Caco-2 (cell line): ENCODE measurements around the gene TIGD1. TPM values are rescaled to one million over a fixed set of nuclear protein-coding genes. Genes with fewer than 3 reads are reported as not detected.

Source experiments
- BruUV-seq: library from RNA; stranded (reverse); fragments of 400-500 nt; replicated peaks from 2 replicates; lab custom pipeline; 2021; lab: Mats Ljungman, UMichigan
- CTCF ChIA-PET: fragments of 300-600 bp; sonication (Branson Sonifier 250); formaldehyde crosslinking; loops from one replicate; lab custom pipeline; 2022; ENCODE audit warnings: antibody characterized with exemption; lab: Charles Lee
- POLR2A ChIA-PET: fragments of 300-600 bp; sonication (Branson Sonifier 250); formaldehyde crosslinking; loops from one replicate; lab custom pipeline; 2022; ENCODE audit warnings: antibody characterized with exemption; lab: Charles Lee
- DNase-seq, 2 experiments: peaks; one replicate each; pipeline versions ENCODE4 v3.0.0 to v3.0.0-alpha.2; 2020 to 2022
- H3K27me3 ChIP-seq: replicated peaks from 2 replicates; pipeline ENCODE4 v1.6.0; 2011; ENCODE audit warnings: low read length; ENCODE audit not compliant: control insufficient read depth, insufficient read depth
- H3K36me3 ChIP-seq: 2 replicates; pipeline ENCODE4 v1.5.1; 2011; ENCODE audit warnings: low read length; ENCODE audit not compliant: control insufficient read depth, insufficient read depth
- H3K4me1 ChIP-seq: fragments of 250-450 bp; sonication (Bioruptor Pico); 2 replicates; pipeline ENCODE4 v1.5.1; 2020; ENCODE audit warnings: mild to moderate bottlenecking
- H3K4me3 ChIP-seq: 2 replicates; pipeline ENCODE4 v1.5.1; 2011; ENCODE audit warnings: low read depth, mild to moderate bottlenecking, control low read depth, low read length
- H3K9me3 ChIP-seq: fragments of 250-450 bp; sonication (Bioruptor Pico); 2 replicates; pipeline ENCODE4 v1.5.1; 2020; ENCODE audit warnings: mild to moderate bottlenecking, moderate library complexity
- H3K27ac Mint-ChIP-seq: one replicate; pipeline ENCODE4 v1.8.0; 2022; ENCODE audit warnings: mixed read lengths; ENCODE audit not compliant: unreplicated experiment
- H3K27me3 Mint-ChIP-seq: one replicate; pipeline ENCODE4 v1.8.0; 2022; ENCODE audit warnings: mixed read lengths; ENCODE audit not compliant: insufficient read depth, unreplicated experiment
- H3K36me3 Mint-ChIP-seq: one replicate; pipeline ENCODE4 v1.8.0; 2022; ENCODE audit warnings: mild to moderate bottlenecking, mixed read lengths; ENCODE audit not compliant: insufficient read depth, unreplicated experiment
- H3K4me1 Mint-ChIP-seq: one replicate; pipeline ENCODE4 v1.8.0; 2022; ENCODE audit warnings: low read depth, mixed read lengths; ENCODE audit not compliant: unreplicated experiment
- H3K4me3 Mint-ChIP-seq: one replicate; pipeline ENCODE4 v1.8.0; 2022; ENCODE audit warnings: mild to moderate bottlenecking, moderate library complexity, mixed read lengths; ENCODE audit not compliant: unreplicated experiment
- H3K9me3 Mint-ChIP-seq: one replicate; pipeline ENCODE4 v1.8.0; 2022; ENCODE audit warnings: mixed read lengths; ENCODE audit not compliant: unreplicated experiment
- CTCF ChIP-seq, 2 experiments: fragments of 200-600 bp in 1 of 2; IDR thresholded peaks; 1 replicate in 1 of 2; 2 replicates in 1 of 2; pipeline versions ENCODE4 v1.5.1 to v1.8.0; 2011 to 2022; ENCODE audit warnings: antibody characterized with exemption in 1 of 2, control low read depth in 1 of 2, inconsistent platforms in 1 of 2, low read depth in 1 of 2, low read length in 1 of 2, mild to moderate bottlenecking in 1 of 2, moderate library complexity in 1 of 2; ENCODE audit not compliant: insufficient read depth in 1 of 2, severe bottlenecking in 1 of 2, unreplicated experiment in 1 of 2
- intact Hi-C: fragments of 100-400 bp; cut with micrococcal nuclease; formaldehyde crosslinking; loops from one replicate; pipeline ENCODE4 v1.10.0; 2022; ENCODE audit not compliant: unreplicated experiment
- total RNA-seq: library from RNA; stranded (reverse); gene quantifications from 2 replicates; pipeline ENCODE4 v1.2.3, GENCODE V29; 2022

TIGD1 gene
- total RNA-seq, 1 experiment from 2014 or later, result 4.4 TPM

- DNase-seq, result no peak
- intact Hi-C loops, result no loop called here
- Mint-ChIP-seq H3K27ac (no peak overlapping the region), H3K27me3 (no peaks in the 10 kb centered on the region), H3K4me3 (no peak overlapping the region), H3K36me3 (no peaks in the 10 kb centered on the region), H3K9me3 (no peaks in the 10 kb centered on the region), H3K4me1 (peaks cover 20% of the 10 kb centered on the region)
- POLR2A ChIA-PET, result no interaction called here
- Histone ChIP-seq H3K4me1 (peaks cover 14% of the 10 kb centered on the region), H3K36me3 (no peaks in the 10 kb centered on the region), H3K27me3 (no peaks in the 10 kb centered on the region), H3K9me3 (no peaks in the 10 kb centered on the region), H3K4me3 (no peak overlapping the region)
- no TSS peak for BruUV-seq
- CTCF ChIA-PET, result no interaction called here
- no peak for TF ChIP-seq CTCF (IDR thresholded peaks at IDR 0.05; ENCODE audit: insufficient read depth in 1 of 2, low read depth in 1 of 2, low read length in 1 of 2, severe bottlenecking in 1 of 2, unreplicated experiment in 1 of 2)
Observed at GRCh38 chr2:232518844-232519243, 31.5 kb downstream of the TIGD1 start.

DNA sequence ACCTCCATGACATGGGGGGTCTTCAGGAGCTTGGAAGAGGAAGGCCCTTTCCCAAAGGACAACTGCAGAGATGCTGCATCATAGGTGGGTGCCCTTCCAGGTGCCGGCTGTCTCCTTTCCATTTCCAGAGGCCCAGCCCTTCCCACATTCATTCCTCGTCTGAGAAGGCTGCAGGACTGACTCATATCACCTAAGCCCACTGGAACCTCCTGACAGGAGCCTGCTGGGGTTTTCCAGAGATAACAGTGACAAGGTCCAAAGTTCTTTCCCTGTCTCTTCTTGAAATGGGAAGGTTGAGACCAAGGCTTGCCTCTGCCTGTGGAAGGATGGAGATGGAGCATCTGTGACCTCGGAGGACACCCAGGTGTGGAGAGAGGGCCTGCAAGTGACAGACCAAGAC lies 33.8 kb downstream of the TIGD1 start:
- Histone ChIP-seq H3K36me3 (no peaks in the 10 kb centered on the region), H3K4me1 (peaks cover 14% of the 10 kb centered on the region), H3K9me3 (no peaks in the 10 kb centered on the region), H3K4me3 (no peak overlapping the region), H3K27me3 (no peaks in the 10 kb centered on the region)
- Mint-ChIP-seq H3K4me3 (peak overlapping the region; percentile 16), H3K27ac (peak overlapping the region; percentile 57), H3K36me3 (no peaks in the 10 kb centered on the region), H3K27me3 (no peaks in the 10 kb centered on the region), H3K9me3 (no peaks in the 10 kb centered on the region), H3K4me1 (peaks cover 20% of the 10 kb centered on the region)
- peak; percentile 48 to 72 for DNase-seq
- no TSS peak for BruUV-seq
- CTCF ChIA-PET, result no interaction called here
- POLR2A ChIA-PET, result no interaction called here
- no peak for TF ChIP-seq CTCF (IDR thresholded peaks at IDR 0.05; ENCODE audit: insufficient read depth in 1 of 2, low read depth in 1 of 2, low read length in 1 of 2, severe bottlenecking in 1 of 2, unreplicated experiment in 1 of 2)
- intact Hi-C loops, result no loop called here

DNA sequence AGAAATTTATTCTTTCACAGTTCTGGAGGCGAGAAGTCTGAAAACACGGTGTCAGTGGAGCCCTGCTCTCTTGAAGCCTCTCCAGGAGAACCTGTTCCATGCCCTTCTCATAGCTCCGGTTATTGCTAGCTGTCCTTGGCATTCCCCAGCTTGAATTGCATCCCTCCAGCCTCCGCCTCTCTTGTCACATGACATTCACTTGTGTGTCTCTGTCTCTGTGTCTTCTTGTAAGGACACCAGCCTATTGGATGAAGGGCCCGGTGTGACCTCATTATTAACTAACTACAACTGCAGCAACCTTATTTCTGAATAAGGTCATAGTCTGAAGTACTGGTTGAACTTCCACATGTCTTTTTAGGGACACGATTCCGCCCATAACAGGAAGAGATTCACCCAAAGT lies 34.7 kb downstream of the TIGD1 start:
- POLR2A ChIA-PET, result no interaction called here
- CTCF ChIA-PET, result interaction anchor here (0.7 kb wide), 1 partner anchor 1180 kb away, joined by 6 read pairs; no protein-coding TSS in a partner anchor
- BruUV-seq, result no TSS peak

More for the DNA sequence above, 34.7 kb downstream of the TIGD1 start:
- Histone ChIP-seq H3K9me3 (no peaks in the 10 kb centered on the region), H3K4me1 (peaks cover 14% of the 10 kb centered on the region), H3K27me3 (no peaks in the 10 kb centered on the region), H3K36me3 (no peaks in the 10 kb centered on the region), H3K4me3 (no peak overlapping the region)
- no peak for DNase-seq
- TF ChIP-seq CTCF (IDR thresholded peaks at IDR 0.05; ENCODE audit: insufficient read depth in 1 of 2, low read depth in 1 of 2, low read length in 1 of 2, severe bottlenecking in 1 of 2, unreplicated experiment in 1 of 2), result no peak
- Mint-ChIP-seq H3K27ac (peak overlapping the region; percentile 57), H3K36me3 (no peaks in the 10 kb centered on the region), H3K4me1 (peaks cover 20% of the 10 kb centered on the region), H3K4me3 (no peak overlapping the region), H3K27me3 (no peaks in the 10 kb centered on the region), H3K9me3 (no peaks in the 10 kb centered on the region)
- intact Hi-C loops, result no loop called here
